NCI-H2029 treated with DMSO at 0.1 percent for 48 hours (cell line): ENCODE results near the gene SPSB3.

Experiments
- DNase-seq: peaks from one replicate; lab custom pipeline; 2025; lab: John Stamatoyannopoulos, UW

The SPSB3 gene

GRCh38 chr16:1788708-1789100, 6.3 kb upstream of the SPSB3 start:
- DNase-seq, result no peak

- DNase-seq, result no peak
Observed at GRCh38 chr16:1788095-1788707, 5.8 kb upstream of the SPSB3 start.

DNA sequence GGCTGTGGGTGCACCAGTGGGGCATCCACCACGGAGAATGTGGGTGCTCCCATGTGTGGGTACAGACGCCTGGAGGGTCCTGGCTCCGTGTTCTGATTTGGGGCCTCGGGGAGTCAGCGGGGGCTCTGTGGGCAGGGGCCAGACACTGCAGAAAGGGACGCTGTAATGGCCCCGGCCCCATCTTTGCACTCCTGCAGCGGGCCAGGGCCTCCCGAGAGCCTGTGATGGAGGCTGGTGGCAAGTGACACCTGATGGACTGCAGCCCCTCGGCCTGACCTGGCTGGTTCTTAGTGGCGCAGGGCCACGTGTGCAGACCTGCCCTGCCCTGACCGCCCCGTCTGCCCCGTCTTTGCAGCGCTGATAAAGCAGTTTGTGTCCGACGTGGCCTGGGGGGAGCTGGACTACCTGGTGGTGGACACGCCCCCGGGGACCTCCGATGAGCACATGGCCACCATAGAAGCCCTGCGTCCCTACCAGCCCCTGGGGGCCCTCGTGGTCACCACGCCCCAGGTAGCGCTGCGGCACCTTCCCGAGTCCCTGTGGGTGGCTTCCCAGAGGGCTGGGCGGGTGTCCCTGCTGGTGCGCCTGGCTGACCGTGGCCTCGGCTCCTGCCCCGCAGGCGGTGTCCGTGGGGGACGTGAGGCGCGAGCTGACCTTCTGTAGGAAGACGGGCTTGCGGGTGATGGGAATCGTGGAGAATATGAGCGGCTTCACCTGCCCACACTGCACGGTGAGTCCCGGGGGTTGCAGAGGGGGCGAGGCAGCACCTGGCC, 5.1 kb upstream of the SPSB3 start:
- DNase-seq, result no peak

GRCh38 chr16:1787056-1787321, 4.6 kb upstream of the SPSB3 start:
- DNase-seq, result no peak

DNA sequence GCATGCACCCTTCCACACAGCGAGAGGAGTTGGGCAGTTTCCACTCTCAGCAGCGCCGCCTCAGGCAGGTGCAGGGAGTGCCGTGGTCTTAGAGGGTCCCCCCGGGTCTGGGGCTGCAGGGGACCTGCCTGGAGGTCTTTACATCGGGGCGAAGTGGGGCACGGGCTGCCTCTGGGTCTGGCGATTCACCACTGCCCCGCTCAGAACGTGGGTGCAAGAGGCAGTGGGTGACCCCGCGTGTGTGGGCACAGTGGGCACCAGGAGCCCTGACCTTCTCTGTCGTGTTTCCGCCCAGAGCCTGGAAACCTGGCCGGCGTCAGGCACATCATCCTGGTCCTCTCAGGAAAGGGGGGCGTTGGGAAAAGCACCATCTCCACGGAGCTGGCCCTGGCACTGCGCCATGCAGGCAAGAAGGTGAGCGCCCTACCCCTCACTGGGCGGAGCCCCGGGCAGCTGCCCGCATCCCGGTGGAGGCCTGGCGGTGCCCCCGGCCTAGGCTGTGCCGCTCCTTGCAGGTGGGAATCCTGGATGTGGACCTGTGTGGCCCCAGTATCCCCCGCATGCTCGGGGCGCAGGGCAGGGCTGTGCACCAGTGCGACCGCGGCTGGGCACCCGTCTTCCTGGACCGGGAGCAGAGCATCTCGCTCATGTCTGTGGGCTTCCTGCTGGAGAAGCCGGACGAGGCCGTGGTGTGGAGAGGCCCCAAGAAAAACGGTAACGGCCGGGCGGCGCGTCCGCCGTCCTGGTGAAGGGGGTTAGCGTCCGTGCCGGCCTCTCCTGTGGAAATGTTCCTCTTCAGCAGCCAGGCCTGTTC, 4.1 kb upstream of the SPSB3 start:
- DNase-seq, result no peak

DNA sequence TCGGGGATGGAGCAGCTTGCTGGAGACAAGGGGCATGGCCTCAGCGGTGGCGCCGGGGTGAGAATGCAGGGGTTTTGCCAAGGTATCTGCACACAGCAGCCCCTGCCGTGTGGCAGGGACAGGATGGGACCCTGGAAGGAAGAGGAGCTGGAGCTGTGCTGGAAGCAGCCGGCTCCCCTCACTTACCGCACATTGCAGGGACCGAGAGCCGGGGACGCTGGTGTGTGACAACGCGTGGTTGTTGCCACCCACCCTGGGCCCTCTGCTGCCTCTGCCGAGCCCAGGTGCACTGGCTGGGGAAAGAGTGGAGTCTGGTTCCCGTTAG, 3.4 kb upstream of the SPSB3 start:
- DNase-seq, result no peak

GRCh38 chr16:1784977-1785845, 2.8 kb upstream of the SPSB3 start:
- no peak for DNase-seq

DNA sequence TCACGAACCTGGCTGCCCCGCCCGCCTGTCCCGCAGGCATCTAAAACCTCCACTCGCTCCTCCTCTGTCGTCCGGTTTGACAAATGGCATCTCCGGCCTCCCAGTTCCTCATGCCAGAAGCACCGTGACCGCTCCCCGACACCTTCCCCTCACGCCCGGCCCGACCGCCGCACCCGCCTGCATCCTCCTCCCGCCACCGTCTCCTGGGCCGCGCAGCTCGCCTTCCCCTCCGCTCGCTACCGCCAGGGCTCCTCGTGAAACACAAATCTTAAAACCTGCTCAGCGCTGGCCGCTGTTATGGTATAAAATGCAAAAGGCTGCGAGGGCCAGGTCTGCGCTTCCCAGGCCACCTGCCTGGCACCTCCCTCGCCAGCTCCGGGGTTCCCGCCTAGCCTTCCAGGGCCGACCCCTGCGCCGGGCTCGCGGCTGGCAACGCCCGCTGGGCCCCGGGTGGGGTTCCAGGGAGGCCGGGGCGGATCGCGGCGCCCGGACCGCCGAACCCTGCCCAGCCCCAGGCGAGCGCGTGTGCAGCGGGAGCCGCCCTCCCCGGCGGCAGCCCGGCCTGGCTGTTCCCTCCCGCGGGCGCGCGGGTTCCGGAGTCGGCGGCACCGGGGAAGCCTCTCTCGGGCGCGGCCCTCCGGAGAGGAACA, 488 bp downstream of the SPSB3 start:
- no peak for DNase-seq

DNA sequence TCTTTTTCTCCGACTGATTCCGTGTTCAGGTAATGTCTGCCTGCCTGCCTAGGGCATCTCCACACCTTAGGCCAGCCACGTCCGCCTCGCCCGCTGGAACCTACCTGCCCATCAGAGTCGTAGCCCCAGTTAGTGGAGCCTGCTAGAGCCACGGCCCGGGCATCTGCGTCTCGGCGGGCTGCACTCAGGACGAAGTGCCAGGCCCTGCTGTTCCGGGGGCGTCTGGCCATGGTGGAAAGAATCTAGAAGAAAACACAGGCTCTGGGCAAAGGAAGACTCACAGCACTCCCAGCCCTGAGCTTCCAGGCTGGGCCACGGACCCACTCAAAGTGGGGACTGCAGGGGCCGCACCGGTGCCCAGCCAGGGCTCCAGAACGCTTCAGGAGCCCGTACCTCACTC, 1.1 kb downstream of the SPSB3 start:
- DNase-seq, result no peak

DNA sequence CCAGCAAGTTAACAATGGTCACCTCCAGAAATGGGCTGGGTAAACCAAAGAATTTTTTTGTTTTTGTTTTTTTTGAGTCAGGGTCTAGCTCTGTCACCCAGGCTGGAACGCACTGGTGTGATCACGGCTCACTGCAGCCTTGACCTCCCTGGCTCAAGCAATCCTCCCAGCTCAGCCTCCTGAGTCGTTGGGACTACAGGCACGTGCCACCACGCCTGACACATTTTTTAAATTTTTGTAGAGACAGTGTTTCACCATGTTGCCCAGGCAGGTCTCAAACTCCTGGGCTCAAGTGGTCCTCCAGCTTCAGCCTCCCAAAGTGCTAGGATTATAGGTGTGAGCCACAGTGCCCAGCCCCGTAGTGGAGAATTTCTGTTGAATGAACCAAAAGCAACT, 1.7 kb downstream of the SPSB3 start:
- DNase-seq, result no peak

DNA sequence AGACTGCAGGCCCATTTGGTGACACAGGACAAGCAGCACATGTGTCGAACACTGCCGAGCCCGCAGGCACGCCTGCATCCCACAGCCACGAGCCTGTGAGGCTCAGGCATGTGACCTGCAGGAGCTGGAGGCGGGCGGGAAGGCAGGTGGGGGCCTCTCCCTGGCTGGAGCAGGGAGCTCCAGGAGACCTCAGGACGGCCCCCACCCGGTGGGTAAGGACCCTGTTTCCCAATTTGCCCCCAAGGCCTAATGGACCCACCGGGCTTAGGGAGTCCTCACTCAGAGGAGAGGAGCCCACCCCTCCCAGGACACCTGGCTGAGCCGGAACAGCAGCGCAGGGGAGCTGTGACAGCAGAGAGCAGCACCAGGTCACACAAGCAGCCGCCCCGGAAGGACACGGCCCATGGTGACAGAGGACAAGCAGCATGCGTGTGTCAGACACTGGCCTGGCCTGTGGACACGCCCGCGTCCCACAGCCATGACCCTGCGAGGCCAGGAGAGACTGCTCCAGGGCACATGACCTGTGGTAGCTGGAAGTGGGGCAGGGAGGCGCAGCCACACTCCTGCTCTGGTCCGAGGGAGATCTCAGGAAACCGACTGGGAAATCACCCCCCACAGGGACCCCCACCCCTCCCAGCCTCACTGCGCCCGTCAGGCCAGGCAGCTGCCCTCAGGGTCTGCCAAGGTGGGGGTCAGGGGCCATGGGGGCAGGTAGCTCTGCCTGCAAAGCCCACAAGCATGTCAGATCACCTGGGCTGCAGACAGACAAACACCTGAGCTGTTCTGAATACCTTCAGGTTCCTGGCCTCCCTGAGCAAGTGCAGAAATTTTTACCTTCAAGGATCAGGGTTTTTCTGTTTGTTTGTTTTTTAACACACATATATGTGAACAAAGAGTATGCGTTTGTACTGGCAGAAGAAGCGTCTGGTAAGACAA, 2.4 kb downstream of the SPSB3 start:
- DNase-seq, result no peak

- no peak for DNase-seq
Observed at GRCh38 chr16:1779234-1779701, 3.1 kb downstream of the SPSB3 start.

DNA sequence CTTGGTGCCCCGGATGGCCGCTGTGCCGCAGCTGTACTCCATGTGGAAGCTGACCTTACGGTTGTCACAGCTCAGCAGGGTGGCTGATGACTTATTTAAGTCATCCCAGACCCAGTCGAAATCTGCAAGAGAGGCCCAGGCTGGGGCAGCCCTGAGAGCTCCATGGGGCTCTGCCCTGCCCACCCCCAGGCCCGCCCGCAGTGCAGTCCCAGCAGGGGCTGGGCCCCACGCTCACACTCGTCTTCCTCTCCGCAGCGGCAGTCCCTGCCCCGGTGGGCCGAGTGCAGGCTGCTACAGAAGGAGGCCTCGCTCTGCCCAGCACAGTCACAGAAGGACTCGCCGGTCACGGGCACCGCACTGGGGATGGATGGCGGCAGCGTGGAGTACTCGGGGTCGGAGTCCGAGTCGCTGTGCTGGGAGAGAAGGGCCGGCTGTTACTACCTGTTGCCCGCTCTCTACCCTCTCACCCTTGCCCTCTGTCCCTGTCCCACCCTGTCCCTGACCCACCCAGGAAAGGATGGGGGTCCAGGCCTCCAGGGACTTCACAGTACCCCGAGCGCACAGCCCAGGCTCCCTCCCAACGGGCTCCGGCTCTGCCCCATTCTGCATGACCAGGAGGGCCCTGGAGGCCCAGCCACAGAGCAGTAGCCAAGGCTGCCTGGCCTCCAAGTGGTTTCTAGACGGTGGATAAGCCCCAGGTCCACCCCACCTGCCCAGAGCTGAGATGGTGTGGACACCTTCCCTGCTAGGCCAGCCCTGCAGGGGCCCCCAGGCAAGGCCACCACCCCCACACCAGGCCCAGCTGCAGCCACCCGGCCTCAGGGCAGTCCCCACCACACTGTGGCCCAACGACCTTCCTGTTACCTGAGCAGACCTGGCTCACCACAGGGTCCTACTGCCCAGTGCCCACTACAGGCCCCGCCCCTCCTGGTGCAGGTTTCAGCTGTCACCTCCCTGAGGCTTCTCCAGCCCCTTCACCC, 3.9 kb downstream of the SPSB3 start:
- DNase-seq, result no peak

DNA sequence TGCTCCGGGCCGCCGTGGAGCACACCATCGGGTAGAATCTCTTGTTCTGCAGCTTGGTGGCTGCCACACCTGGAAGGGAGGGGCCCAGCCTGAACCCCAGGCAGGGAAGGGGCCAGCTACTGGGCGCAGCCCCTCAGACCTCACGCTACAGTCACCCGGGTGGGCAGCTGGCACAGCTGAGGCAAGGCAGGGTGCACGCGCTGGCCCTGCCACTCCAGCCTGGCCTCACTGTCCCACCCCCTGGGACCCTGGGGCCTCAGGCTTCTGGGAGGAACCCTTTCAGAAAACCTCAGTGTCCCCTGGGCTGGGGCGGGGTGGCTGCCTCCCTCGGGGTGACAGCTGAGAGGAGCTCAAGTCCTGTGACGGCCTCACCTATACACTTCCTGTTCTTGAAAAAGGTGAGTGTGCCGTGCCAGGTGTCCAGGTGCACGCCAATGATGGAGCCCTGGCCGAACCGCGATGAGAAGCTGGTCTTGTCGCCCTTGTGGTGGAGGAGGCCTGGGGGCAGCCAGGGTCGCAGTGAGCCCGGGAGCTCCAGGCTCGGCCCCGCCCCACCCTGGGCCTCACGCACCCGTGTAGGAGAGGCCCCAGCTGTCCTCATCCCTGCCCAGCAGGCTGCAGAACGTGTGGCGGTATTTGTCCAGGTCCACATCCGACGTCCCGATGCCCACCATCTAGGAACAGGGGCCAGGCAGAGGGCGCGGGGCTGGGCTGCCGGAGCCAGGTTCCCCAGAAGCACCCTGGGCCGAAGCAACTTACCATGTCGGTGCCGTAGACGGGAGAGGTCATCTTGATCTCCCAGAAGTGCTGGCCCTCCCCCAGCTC, 4.8 kb downstream of the SPSB3 start:
- no peak for DNase-seq

DNA sequence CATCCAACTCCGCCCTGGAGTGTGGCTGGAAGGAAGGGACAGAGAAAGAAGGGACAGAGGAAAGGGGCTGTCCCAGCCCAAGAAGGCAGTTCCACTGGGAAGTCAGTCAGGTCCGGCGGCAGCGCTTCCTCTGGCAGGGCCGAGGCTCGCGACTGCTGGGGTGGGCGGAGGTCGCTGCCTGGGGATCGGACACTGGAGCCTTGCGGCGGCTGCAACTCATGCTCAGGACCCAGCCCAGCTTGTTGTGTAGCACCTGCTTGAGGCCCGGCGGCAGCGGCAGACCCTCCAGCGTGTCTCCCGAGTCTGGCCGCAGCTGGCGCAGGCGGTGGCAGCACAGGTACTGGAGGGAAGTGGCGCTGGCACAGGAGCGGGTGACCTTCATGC, 5.4 kb downstream of the SPSB3 start:
- DNase-seq, result no peak

GRCh38 chr16:1776672-1776955, 5.8 kb downstream of the SPSB3 start:
- DNase-seq, result no peak

DNA sequence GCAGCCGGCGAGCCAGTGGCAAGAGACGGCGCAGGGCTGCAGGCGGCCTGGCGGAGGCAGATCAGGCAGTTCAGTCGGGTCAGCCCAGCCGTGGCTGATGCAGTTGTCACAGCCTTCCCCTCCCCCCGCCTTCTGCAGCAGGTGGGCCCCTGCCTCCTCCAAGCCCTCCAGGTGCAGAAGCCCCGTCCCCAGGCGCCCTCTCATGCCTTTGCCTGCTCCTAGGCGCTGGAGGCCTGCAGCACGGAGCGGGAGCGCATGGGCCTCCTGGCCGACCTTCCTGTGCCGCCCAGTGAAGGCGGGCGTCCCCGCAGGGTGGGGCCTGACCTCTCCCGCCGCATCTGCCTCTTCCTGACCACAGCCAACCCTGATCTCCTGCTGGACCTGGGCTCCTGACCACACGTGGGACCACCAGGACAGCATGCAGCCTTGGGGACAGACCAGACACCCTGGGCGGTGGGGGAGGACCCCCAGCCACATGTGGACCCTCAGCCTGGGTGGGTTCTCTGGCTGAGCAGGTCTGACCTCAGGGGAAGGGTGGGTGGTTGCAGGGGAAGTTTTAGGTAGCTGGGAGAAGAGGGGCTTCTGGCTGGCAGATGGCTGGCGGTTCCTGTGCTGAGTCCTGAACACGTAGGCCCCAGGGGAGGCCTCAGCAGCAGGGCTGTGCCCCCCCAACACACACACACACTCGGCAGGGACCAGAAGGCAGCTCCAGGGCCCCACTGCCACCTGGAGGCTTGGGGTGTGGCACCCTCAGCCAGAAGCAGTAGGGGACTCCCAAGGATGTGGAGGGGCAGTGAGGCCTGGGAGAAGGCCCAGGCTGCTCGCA, 6.3 kb downstream of the SPSB3 start:
- DNase-seq, result no peak
